Osteocyte (in vitro differentiated cells): ENCODE data around the gene RAB11FIP5. TPM values are rescaled to one million over a fixed set of nuclear protein-coding genes. Genes with fewer than 3 reads are reported as not detected.

Source experiments
- DNase-seq: peaks from one replicate; pipeline ENCODE4 v3.0.0; 2021; ENCODE audit warnings: mixed read lengths; ENCODE audit not compliant: unreplicated experiment; ENCODE audit errors: extremely low spot score
- H3K27ac Mint-ChIP-seq: one replicate; pipeline ENCODE4 v1.8.0; 2021; ENCODE audit warnings: mild to moderate bottlenecking, mixed read lengths; ENCODE audit not compliant: unreplicated experiment
- H3K27me3 Mint-ChIP-seq: one replicate; pipeline ENCODE4 v1.8.0; 2021; ENCODE audit warnings: mixed read lengths; ENCODE audit not compliant: unreplicated experiment
- H3K36me3 Mint-ChIP-seq: one replicate; pipeline ENCODE4 v1.8.0; 2021; ENCODE audit warnings: mixed read lengths; ENCODE audit not compliant: unreplicated experiment
- H3K4me1 Mint-ChIP-seq: one replicate; pipeline ENCODE4 v1.8.0; 2021; ENCODE audit warnings: mixed read lengths; ENCODE audit not compliant: unreplicated experiment
- H3K4me3 Mint-ChIP-seq: one replicate; pipeline ENCODE4 v1.8.0; 2021; ENCODE audit warnings: mild to moderate bottlenecking, moderate library complexity, mixed read lengths; ENCODE audit not compliant: unreplicated experiment
- H3K9me3 Mint-ChIP-seq: one replicate; pipeline ENCODE4 v1.8.0; 2021; ENCODE audit warnings: mixed read lengths; ENCODE audit not compliant: unreplicated experiment
- total RNA-seq: library from RNA; stranded (reverse); gene quantifications from 2 replicates; pipeline ENCODE4 v1.2.1, GENCODE V29; 2021
- TF ChIP-seq, protein P1 (sequence below): fragments of 200-600 bp; sonication (generic); IDR thresholded peaks from 2 replicates; pipeline ENCODE4 v1.5.0; 2021; ENCODE audit warnings: antibody characterized with exemption, mild to moderate bottlenecking, moderate library complexity

RAB11FIP5 gene
- total RNA-seq, 1 donor from 2014 or later = 35.5 TPM

- H3K36me3 Mint-ChIP-seq = peaks cover 20% of the 10 kb centered on the region
- no peak overlapping the region for H3K27ac Mint-ChIP-seq
- H3K4me3 Mint-ChIP-seq = no peak overlapping the region
- peaks cover 8% of the 10 kb centered on the region for H3K4me1 Mint-ChIP-seq
- H3K9me3 Mint-ChIP-seq = peaks cover 6% of the 10 kb centered on the region
- TF ChIP-seq, protein P1, sequence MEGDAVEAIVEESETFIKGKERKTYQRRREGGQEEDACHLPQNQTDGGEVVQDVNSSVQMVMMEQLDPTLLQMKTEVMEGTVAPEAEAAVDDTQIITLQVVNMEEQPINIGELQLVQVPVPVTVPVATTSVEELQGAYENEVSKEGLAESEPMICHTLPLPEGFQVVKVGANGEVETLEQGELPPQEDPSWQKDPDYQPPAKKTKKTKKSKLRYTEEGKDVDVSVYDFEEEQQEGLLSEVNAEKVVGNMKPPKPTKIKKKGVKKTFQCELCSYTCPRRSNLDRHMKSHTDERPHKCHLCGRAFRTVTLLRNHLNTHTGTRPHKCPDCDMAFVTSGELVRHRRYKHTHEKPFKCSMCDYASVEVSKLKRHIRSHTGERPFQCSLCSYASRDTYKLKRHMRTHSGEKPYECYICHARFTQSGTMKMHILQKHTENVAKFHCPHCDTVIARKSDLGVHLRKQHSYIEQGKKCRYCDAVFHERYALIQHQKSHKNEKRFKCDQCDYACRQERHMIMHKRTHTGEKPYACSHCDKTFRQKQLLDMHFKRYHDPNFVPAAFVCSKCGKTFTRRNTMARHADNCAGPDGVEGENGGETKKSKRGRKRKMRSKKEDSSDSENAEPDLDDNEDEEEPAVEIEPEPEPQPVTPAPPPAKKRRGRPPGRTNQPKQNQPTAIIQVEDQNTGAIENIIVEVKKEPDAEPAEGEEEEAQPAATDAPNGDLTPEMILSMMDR = no peak
- DNase-seq = no peak
- H3K27me3 Mint-ChIP-seq = no peaks in the 10 kb centered on the region
These were observed 57.8 kb downstream of the RAB11FIP5 start for GRCh38 chr2:73054980-73055379.

DNA sequence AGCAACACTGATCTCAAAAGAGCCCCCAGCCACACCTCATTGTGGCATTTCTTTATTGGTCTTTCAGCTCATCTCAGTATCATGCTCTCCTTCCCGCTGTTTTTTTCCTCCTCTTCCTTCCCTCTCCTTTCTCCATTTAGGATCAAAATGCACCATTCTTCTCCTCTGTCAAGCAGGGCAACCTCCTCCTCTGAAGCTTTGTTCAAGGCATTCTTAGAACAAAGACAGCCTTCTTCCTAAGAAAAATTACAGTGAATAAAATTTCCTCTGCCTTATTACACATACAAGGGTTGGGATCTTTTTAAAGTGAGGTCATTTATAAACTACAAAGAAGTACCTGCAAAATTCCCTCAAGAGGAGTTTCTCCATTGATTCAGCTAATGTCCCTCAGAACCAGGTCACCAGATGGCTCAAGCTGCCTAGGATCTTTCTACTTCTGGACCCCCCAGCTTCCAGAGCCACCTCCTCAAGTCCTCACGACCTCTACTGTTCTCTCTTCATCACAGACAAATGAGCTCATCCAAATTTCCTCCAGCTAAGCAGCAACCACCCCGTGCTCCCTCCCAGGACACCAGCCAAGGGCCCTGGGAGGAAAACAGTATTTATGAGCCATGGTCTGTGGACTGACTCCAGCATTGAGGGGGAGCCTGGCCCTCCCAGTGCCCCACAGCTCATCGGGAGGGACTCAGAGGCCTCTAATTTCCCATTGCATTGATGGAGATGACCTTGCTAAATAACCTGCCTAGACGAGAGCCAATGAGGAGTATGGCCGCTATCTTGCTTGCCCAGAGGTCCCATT is 59.2 kb downstream of the RAB11FIP5 start:
- H3K4me3 Mint-ChIP-seq = no peak overlapping the region
- DNase-seq = no peak
- H3K4me1 Mint-ChIP-seq = peaks cover 9% of the 10 kb centered on the region
- TF ChIP-seq, protein P1 = no peak
- H3K36me3 Mint-ChIP-seq = peaks cover 20% of the 10 kb centered on the region
- peaks cover 6% of the 10 kb centered on the region for H3K9me3 Mint-ChIP-seq
- no peaks in the 10 kb centered on the region for H3K27me3 Mint-ChIP-seq
- no peak overlapping the region for H3K27ac Mint-ChIP-seq

DNA sequence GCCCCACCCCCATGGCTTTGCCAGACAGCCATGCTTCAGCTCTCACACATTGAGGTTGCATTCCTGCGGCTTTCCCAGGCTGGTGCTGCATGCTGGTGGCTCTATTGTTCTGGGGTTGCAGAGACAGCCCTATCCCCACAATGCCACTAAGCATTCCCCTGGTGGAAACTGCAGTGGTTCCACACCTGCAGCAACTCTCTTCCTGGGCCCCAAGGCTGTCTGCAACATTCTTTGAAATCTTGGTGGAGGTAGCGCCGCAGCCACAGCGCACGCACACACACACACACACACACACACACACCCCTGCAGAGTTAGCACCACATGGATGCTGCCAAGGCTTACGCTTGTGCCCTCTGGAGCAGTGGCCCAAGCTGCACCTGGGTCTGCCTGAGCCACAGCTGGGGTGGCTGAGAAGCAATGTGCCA is 62.6 kb downstream of the RAB11FIP5 start:
- TF ChIP-seq, protein P1 = no peak
- no peak for DNase-seq
- Mint-ChIP-seq H3K9me3 (no peaks in the 10 kb centered on the region), H3K4me3 (no peak overlapping the region), H3K27me3 (no peaks in the 10 kb centered on the region), H3K4me1 (peaks cover 9% of the 10 kb centered on the region), H3K27ac (no peak overlapping the region), H3K36me3 (peaks cover 5% of the 10 kb centered on the region)

DNA sequence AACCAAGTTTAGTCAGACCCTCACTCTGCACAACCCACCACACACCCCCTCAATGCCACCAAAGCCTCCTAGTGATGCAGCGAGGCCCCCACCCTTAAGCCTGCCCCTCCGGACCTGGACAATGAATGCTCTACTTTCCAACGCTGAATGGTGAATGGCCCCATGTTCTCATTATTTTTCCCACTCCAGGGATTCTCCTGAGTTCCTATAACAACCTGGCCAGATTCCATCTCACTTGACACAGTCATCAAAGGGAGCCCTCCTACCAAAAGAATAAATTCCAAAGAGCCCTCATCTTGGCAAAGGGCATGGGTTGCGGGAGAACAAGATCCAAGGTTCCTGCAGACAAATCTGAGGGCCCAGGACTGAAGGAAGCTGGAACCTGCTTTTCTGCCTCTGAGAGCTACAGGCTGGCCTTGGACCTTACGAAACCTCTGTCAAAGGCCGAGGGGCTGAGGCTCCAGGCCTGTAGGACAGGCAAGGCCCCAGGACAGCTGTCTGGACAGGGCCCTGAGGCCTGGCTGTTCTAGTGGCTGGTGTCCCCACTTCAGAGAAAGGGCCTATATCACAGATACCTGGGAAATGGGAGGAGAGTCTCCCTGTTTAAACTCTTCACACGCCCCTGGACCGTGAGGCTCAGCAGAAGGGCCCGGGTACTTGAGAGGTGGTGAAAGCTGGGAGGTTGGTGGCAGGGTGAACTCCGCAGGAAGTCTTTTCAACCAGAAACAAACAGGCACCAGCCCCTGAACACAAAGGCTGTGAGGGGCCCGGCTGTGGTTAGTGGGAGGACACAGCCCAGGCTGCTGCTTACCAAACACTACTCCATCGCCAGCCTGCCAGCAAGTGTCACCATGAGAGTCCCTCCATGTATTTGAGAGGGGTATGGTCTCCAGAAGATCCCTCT is 68.6 kb downstream of the RAB11FIP5 start:
- Mint-ChIP-seq H3K27me3 (no peaks in the 10 kb centered on the region), H3K9me3 (no peaks in the 10 kb centered on the region), H3K4me1 (peaks cover 13% of the 10 kb centered on the region), H3K27ac (peak overlapping the region; percentile 52), H3K36me3 (peaks cover 8% of the 10 kb centered on the region), H3K4me3 (no peak overlapping the region)
- DNase-seq = no peak
- TF ChIP-seq, protein P1 = no peak

DNA sequence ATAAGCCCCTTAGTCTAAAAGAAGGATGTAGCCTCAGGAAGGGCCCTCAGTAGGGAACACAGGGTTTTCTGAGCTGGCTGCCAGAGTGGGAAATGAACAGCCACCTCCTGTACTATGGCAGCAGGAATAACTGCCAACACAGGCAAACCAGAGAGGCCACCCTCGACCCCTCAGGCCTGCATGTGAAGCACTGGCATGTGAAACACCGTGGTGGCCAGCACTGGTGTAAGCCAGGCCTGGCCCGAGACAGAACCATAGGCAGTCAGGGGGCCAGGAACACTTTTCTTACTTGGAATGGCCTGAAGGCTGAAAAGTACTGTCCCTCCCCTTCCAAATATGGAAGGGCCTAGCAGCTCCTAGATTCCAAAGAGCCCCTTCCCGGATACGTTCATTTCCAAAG is 69.5 kb downstream of the RAB11FIP5 start:
- Mint-ChIP-seq H3K36me3 (peaks cover 9% of the 10 kb centered on the region), H3K4me1 (peaks cover 13% of the 10 kb centered on the region), H3K9me3 (no peaks in the 10 kb centered on the region), H3K4me3 (no peak overlapping the region), H3K27me3 (no peaks in the 10 kb centered on the region), H3K27ac (peak overlapping the region; percentile 52)
- TF ChIP-seq, protein P1 = no peak
- no peak for DNase-seq
